NK-92 (cell line): ENCODE data around the gene VAC14.

Source experiments
- DNase-seq: peaks from one replicate; lab custom pipeline; 2025; ENCODE audit not compliant: unreplicated experiment; lab: John Stamatoyannopoulos, UW

The VAC14 gene

GRCh38 chr16:70709457-70709856, 91.5 kb downstream of the VAC14 start:
- no peak for DNase-seq

- no peak for DNase-seq
Measured at GRCh38 chr16:70708366-70709246, 92.4 kb downstream of the VAC14 start.

- DNase-seq: no peak
Measured at GRCh38 chr16:70706948-70707465, 94.0 kb downstream of the VAC14 start.

- DNase-seq: no peak
Measured at GRCh38 chr16:70705056-70705455, 95.9 kb downstream of the VAC14 start.

GRCh38 chr16:70704586-70704985, 96.4 kb downstream of the VAC14 start:
- DNase-seq: no peak

GRCh38 chr16:70703835-70704381, 97.0 kb downstream of the VAC14 start:
- DNase-seq: no peak

- DNase-seq: no peak
Measured at GRCh38 chr16:70703041-70703834, 97.7 kb downstream of the VAC14 start.

- no peak for DNase-seq
Measured at GRCh38 chr16:70702624-70703023, 98.3 kb downstream of the VAC14 start.

GRCh38 chr16:70701998-70702397, 99.0 kb downstream of the VAC14 start:
- no peak for DNase-seq

GRCh38 chr16:70701596-70701995, 99.4 kb downstream of the VAC14 start:
- no peak for DNase-seq

- DNase-seq: no peak
Measured at GRCh38 chr16:70701036-70701435, 99.9 kb downstream of the VAC14 start.

GRCh38 chr16:70700101-70701020, 100.6 kb downstream of the VAC14 start:
- no peak for DNase-seq

- DNase-seq: no peak
Measured at GRCh38 chr16:70699696-70700095, 101.3 kb downstream of the VAC14 start.

- DNase-seq: no peak
Measured at GRCh38 chr16:70698901-70699300, 102.1 kb downstream of the VAC14 start.

GRCh38 chr16:70697594-70698170, 103.3 kb downstream of the VAC14 start:
- DNase-seq: no peak

GRCh38 chr16:70696952-70697593, 103.9 kb downstream of the VAC14 start:
- DNase-seq: no peak

GRCh38 chr16:70696355-70696754, 104.6 kb downstream of the VAC14 start:
- no peak for DNase-seq

GRCh38 chr16:70695331-70696070, 105.5 kb downstream of the VAC14 start:
- DNase-seq: no peak

GRCh38 chr16:70694868-70695218, 106.1 kb downstream of the VAC14 start:
- DNase-seq: no peak
